MCF 10A (cell line): ENCODE measurements around the gene NUAK2. TPM values are rescaled to one million over a fixed set of nuclear protein-coding genes. Genes with fewer than 3 reads are reported as not detected.

ENCODE experiments used
- BruUV-seq: library from RNA; stranded (reverse); fragments of 400-500 nt; replicated peaks from 2 replicates; lab custom pipeline; 2021; lab: Mats Ljungman, UMichigan
- CTCF ChIA-PET: fragments of 300-600 bp; sonication (Branson Sonifier 250); formaldehyde crosslinking; extraction: SDS; loops from one replicate; lab custom pipeline; 2021; ENCODE audit warnings: antibody characterized with exemption, inconsistent platforms; lab: Yijun Ruan, JAX
- POLR2A ChIA-PET: fragments of 300-600, 350-650 bp; sonication (Branson Sonifier 250); formaldehyde crosslinking; extraction: SDS; loops from one replicate; lab custom pipeline; 2020; ENCODE audit warnings: antibody characterized with exemption, inconsistent platforms; lab: Yijun Ruan, JAX
- DNase-seq: peaks from one replicate; pipeline ENCODE4 v3.0.0-alpha.2; 2018; ENCODE audit not compliant: unreplicated experiment
- H3K27ac Mint-ChIP-seq: one replicate; pipeline ENCODE4 v1.8.0; 2022; ENCODE audit warnings: mild to moderate bottlenecking, low read depth, mixed read lengths; ENCODE audit not compliant: unreplicated experiment
- H3K27me3 Mint-ChIP-seq: one replicate; pipeline ENCODE4 v1.8.0; 2022; ENCODE audit warnings: mixed read lengths; ENCODE audit not compliant: insufficient read depth, unreplicated experiment
- H3K36me3 Mint-ChIP-seq: one replicate; pipeline ENCODE4 v1.8.0; 2022; ENCODE audit warnings: mild to moderate bottlenecking, moderate library complexity, mixed read lengths; ENCODE audit not compliant: insufficient read depth, unreplicated experiment
- H3K4me1 Mint-ChIP-seq: one replicate; pipeline ENCODE4 v1.8.0; 2022; ENCODE audit warnings: mixed read lengths; ENCODE audit not compliant: insufficient read depth, unreplicated experiment
- H3K4me3 Mint-ChIP-seq: one replicate; pipeline ENCODE4 v1.8.0; 2022; ENCODE audit warnings: mild to moderate bottlenecking, moderate library complexity, mixed read lengths; ENCODE audit not compliant: unreplicated experiment
- H3K9me3 Mint-ChIP-seq: one replicate; pipeline ENCODE4 v1.8.0; 2022; ENCODE audit warnings: mixed read lengths; ENCODE audit not compliant: unreplicated experiment
- CTCF ChIP-seq: fragments of 200-600 bp; IDR thresholded peaks from one replicate; pipeline ENCODE4 v1.8.0; 2022; ENCODE audit warnings: antibody characterized with exemption, mild to moderate bottlenecking; ENCODE audit not compliant: unreplicated experiment
- intact Hi-C: fragments of 100-400 bp; cut with micrococcal nuclease; formaldehyde crosslinking; loops from 2 replicates; pipeline ENCODE4 v1.14.1; 2022
- total RNA-seq: library from RNA; stranded (reverse); gene quantifications from 2 replicates; pipeline ENCODE4 v1.2.3, GENCODE V29; 2022

The NUAK2 gene
- total RNA-seq, 1 experiment from 2014 or later: 6.0 TPM

GRCh38 chr1:205294934-205295333 lies 26.6 kb downstream of the NUAK2 start:
- BruUV-seq: no TSS peak
- POLR2A ChIA-PET: interaction anchor here (0.6 to 13.2 kb wide), 9 partner anchors 9 to 58 kb away, joined by 3 to 201 read pairs (median 5); partner anchors contain the start of gene NUAK2
- no peak for TF ChIP-seq CTCF
- H3K27ac Mint-ChIP-seq: peak overlapping the region; percentile 77
- peaks cover 55% of the 10 kb centered on the region for H3K4me1 Mint-ChIP-seq
- H3K9me3 Mint-ChIP-seq: no peaks in the 10 kb centered on the region
- peaks cover 7% of the 10 kb centered on the region for H3K36me3 Mint-ChIP-seq
- no peak overlapping the region for H3K4me3 Mint-ChIP-seq
- intact Hi-C loops: no loop called here
- no peak for DNase-seq
- CTCF ChIA-PET: interaction anchor here (0.9 to 17.1 kb wide), 9 partner anchors 10 to 59 kb away, joined by 3 to 197 read pairs (median 6); partner anchors contain the start of gene NUAK2
- H3K27me3 Mint-ChIP-seq: no peaks in the 10 kb centered on the region

- no peak for TF ChIP-seq CTCF
- peaks cover 55% of the 10 kb centered on the region for H3K4me1 Mint-ChIP-seq
- no peak overlapping the region for H3K4me3 Mint-ChIP-seq
- no peaks in the 10 kb centered on the region for H3K27me3 Mint-ChIP-seq
- ChIA-PET POLR2A (interaction anchor here (0.6 to 13.2 kb wide), 10 partner anchors 9 to 58 kb away, joined by 3 to 201 read pairs (median 5); partner anchors contain the start of gene NUAK2), CTCF (interaction anchor here (0.6 to 17.1 kb wide), 11 partner anchors 9 to 600 kb away, joined by 3 to 197 read pairs (median 6); partner anchors contain the start of gene NUAK2)
- peak overlapping the region; percentile 77 for H3K27ac Mint-ChIP-seq
- H3K36me3 Mint-ChIP-seq: peaks cover 7% of the 10 kb centered on the region
- no TSS peak for BruUV-seq
- intact Hi-C loops: no loop called here
- H3K9me3 Mint-ChIP-seq: no peaks in the 10 kb centered on the region
- peak; percentile 97 for DNase-seq
Measured at GRCh38 chr1:205294175-205294917, 27.2 kb downstream of the NUAK2 start.

DNA sequence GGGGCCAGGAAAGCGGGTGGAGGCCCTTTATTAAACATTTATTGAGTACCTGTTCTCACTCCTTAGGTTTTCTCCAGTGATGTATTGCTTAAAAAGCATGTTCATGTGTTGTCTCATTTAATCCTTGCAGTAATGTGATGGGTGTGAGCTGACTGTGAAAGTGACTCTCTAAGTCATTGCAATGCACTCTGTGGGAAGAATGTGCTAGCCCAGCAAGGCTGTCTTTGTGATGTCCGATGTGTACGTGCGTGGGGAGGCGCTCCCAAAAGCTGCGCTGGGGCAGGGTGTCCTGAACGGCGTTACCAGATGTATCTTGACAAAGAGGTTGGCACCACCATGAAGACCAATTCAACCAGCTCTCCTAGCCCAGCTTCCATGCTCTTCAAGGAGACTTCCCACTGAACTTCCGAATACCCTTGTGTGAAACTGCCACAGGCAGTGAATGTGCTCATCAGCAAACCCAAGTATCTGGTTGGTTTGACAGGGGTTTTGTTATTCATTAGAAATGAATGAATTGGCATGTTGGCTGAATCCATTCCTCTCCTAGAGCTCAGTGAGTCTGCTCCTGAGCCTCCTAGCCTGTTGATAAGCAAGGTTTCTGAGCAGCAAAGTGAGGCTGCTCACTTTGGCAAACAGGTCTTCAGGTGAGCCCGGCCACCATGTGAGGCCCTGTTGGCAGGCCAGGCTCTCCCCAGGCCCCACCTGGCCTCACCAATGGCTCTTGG lies 28.0 kb downstream of the NUAK2 start:
- CTCF ChIA-PET: interaction anchor here (0.6 to 17.1 kb wide), 14 partner anchors 9 to 599 kb away, joined by 3 to 197 read pairs (median 5); partner anchors contain the start of gene NUAK2
- peaks cover 48% of the 10 kb centered on the region for H3K4me1 Mint-ChIP-seq
- intact Hi-C loops: no loop called here

More for the DNA sequence above, 28.0 kb downstream of the NUAK2 start:
- BruUV-seq: no TSS peak
- no peak for DNase-seq
- H3K36me3 Mint-ChIP-seq: peaks cover 7% of the 10 kb centered on the region
- no peaks in the 10 kb centered on the region for H3K9me3 Mint-ChIP-seq
- H3K27me3 Mint-ChIP-seq: no peaks in the 10 kb centered on the region
- POLR2A ChIA-PET: interaction anchor here (0.9 to 13.2 kb wide), 6 partner anchors 8 to 31 kb away, joined by 4 to 201 read pairs (median 8); partner anchors contain the start of gene NUAK2
- no peak for TF ChIP-seq CTCF
- H3K27ac Mint-ChIP-seq: peak overlapping the region; percentile 77
- no peak overlapping the region for H3K4me3 Mint-ChIP-seq
